Fibroblast of peridontal ligament (primary cell): ENCODE measurements around the gene COQ4.
"Not testable (repeated sequence)": the region's sequence is repeated elsewhere in the genome, so short reads cannot be mapped to it uniquely, and the experiment has no call there.

Source experiments
- DNase-seq: peaks from one replicate; pipeline ENCODE4 v3.0.0-alpha.2; 2010; ENCODE audit errors: extremely low read depth

COQ4 gene

DNA sequence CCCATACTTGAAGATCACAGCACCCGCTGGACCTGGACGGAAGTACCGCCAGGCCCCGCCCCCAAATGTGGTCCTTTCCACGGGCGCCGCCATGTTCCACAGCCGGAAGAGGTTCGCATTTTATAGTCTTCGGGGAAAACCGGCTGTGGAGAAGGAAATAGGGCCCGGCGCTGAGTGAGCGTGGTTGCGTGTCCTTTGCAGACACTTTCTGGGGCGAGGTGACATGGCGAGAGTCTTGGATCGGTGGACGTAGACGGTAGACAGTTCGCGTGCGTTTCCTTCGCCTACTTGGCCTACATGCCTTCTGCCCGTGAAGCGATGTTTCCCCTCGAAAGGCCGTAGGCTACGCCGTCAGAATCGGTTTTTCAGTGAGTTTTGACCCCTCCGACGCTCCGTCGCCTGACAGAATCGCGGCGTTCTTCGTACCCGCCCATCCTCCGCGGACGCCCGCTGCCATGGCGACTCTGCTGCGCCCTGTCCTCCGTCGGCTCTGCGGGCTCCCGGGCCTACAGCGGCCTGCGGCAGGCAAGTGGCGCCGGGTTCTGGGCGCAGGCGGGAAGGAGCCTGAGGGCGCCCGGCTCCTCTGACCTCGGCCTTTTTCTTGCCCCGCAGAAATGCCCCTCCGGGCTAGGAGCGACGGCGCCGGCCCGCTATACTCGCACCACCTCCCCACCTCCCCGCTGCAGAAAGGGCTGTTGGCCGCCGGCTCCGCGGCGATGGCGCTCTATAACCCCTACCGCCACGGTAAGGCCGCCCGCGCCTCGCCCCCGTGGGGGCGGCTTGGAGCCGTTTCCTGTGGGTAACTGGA is at the start of gene COQ4, which contains the start of gene TRUB2:
COQ4 (plus strand) TSS at position 436 of the 808 bp plus-strand sequence; CDS start at position 456, 20 bp downstream.
TRUB2 (minus strand) TSS at position 44 of the 808 bp plus-strand sequence; CDS start at position 5, 39 bp downstream.
- DNase-seq: peak; percentile 94

DNA sequence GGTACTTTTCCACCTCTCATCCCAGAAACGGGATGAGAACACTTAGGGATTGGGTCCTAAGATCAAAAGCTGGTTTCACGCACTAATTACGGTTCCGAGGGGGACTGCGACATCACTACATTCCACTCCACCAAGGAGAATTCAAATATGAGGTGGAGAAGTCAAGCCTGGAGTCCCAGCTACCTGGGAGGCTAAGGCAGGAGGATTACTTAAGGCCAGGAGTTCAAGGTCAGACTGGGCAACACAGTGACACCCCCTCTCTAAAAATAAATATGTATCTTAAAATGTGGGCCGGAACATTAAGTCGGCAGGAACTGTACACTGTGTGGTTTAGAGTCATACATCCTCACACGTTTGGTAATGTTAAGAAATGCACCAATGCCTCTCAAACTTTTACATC is 48.4 kb upstream of the COQ4 start:
- peak; percentile 28 for DNase-seq

DNA sequence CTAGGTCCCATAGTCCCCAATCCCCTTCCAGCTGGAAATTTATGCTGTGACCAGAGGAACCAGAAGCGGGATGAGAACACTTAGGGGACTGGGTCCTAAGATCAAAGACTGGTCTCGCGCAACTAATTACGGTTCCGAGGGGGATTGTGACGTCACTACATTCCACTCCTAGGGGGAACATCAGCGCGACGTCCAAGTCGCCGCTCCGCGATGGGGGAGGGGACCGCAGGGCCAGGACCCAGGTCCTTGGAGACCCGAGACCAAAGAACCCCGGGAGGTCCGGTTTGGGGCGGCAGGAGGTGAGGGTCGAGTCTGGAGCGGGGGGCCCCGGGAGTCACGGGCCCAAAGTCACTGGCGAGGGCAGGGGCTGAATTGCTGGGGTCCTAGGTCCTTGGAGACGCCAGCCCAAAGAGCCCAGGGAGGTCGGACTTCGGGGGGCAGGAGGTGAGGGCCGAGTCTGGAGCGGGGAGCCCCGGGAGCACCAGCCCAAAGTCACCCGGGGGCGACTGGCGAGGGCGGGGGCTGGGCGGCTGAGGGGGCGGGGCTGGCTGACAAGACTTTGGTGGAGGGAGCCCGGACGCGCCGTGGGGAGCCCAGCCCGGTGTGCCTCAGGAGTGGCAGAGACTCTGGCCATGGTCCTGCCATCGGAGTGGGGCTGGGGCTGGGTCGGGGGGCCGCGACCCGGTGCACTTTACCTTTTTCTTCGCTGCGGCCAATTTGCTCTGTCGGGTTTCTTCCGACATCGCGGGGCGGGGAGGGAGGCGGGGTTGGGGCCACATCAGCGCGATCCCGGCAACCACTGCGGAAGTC is 47.2 kb upstream of the COQ4 start, which contains the start of gene GOLGA2:
GOLGA2 (minus strand) TSS at position 810 of the 810 bp plus-strand sequence; CDS start at position 779, 31 bp downstream.
- peak; percentile 81 for DNase-seq

DNA sequence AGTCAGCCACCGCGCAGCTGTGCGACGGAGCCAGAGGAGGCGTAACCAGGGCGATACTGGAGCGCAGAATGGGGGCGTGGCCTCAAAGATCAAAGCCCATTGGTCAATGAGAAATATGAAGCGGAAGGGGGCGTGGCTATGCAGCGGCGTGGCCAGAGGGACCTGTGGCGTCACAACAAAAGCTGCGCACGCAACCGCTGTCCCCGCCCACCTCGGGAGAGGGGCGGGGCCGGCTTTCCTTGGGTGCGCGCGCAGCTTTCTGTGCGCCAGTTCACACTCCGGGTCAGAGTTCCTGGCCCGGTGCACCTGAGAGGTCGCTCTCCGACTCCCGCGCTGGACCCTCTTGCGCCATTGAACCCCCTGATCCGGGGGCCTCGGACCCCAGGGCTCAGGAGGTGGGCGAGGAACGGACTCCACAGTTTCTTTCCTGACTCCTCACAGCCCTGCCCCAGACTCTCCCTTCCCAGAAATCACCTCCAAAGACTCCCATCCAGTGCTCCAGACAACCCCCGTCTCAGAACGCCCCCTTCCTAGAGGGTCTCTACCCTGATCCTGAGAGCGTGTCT is 46.5 kb upstream of the COQ4 start, which contains the start of gene SWI5:
SWI5 (plus strand) TSS at position 269 of the 566 bp plus-strand sequence.
- peak; percentile 99 for DNase-seq

DNA sequence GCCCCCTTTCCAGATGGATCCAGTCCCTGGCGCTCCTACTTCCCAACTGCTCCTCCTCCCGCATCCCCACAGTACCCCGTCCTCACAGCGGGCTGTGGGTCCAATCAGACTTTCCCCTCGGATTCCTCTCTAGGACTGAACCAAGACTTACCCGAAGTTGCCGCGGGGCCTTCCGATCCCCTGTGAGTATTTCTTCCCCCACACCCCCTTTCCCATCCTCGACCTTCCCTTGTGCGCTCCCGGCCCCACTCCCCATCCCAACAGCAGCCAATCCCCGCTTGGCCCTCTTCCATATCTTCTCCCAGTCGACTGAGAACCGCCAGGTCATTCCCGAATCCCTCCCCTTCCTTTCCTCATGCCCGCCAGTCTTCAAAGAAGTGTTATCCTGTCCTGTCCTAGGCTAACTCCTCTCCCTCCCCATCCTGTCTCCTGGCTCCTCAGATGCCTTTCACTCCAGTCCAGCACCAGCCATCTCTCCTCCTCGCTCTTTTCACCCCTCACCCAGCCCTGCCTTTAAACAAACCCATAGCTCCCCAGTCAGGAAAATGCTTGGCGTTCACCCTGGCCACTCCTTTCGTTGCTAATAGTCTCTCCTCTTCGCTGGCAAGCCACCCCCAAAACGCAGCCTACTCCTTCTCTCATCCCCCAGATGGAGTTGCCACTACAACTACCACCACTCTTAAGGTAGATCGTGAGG is 45.9 kb upstream of the COQ4 start:
- peak; percentile 42 for DNase-seq

DNA sequence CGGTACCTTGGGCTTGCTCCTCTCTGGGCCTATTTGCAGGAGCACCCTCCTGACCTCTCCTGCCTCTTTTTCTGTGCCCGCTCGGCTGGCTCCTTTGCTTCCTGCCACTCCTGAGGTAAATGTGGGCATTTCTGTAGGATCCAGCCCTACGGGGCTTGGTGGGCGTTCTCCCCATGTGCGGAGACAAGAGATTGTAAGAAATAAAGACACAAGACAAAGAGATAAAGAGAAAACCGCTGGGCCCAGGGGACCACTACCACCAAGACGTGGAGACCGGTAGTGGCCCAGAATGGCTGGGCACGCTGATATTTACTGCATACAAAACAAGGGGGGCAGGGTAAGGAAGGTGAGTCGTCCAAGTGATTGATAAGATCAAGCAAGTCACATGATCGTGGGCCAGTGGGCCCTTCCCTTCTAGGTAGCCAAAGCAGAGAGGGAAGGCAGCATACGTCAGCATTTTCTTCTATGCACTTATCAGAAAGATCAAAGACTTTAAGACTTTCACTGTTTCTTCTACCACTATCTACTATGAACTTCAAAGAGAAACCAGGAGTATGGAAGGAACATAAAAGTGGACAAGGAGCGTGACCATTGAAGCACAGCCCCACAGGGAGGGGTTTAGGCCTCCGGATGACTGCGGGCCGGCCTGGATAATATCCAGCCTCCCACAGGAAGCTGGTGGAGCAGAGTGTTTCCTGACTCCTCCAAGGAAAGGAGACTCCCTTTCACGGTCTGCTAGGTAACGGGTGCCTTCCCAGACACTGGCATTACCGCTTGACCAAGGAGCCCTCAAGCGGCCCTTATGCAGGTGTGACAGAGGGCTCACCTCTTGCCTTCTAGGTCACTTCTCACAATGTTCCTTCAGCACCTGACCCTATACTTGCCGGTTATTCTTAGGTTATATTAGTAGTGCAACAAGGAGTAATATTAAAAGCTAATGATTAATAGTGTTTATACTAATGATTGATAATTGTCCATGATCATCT is 43.3 kb upstream of the COQ4 start:
- not testable (repeated sequence) for DNase-seq

DNA sequence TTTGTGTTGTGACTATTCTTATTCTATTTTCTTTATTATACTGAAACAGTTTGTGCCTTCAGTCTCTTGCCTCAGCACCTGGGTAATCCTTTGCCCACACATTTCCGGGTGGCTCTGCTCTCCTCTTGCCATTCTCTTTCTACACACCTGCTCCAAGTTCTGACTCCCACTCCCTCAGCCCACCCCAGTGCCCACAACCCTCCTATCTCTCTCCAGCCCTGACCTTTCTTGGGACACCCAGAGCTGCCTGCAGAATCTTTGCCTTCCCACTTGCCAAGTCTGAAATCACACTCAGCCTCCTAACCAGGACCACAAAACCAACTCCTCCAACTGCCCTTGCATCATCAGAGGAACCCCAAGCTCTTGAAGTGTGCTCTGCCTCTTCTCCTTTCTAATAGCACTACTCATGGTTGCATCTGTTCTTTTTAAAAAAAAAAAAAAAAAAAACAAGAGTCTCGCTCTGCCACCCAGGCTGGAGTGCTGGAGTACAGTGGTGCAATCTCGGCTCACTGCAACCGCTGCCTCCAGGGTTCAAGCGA is 42.5 kb upstream of the COQ4 start:
- no peak for DNase-seq

DNA sequence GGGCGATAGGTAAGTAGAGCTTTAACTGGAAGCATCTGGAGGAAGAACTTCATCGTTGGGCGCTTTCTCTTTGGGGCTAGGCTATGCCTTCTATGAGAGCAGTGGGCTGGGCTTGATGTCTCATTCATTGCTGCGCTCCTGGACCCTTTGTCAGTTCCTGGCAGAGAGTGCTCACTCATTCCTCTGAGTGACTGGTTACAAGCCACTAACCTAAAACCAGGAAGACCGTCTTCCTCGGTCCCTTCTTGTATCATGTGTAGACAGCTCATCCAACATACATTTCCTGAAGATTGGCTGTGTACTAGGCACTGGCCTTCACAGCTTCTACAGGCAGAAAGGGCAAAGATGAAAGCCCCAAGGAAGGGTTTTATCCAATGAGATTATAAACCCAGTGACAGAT is 40.1 kb upstream of the COQ4 start:
- DNase-seq: peak; percentile 33

DNA sequence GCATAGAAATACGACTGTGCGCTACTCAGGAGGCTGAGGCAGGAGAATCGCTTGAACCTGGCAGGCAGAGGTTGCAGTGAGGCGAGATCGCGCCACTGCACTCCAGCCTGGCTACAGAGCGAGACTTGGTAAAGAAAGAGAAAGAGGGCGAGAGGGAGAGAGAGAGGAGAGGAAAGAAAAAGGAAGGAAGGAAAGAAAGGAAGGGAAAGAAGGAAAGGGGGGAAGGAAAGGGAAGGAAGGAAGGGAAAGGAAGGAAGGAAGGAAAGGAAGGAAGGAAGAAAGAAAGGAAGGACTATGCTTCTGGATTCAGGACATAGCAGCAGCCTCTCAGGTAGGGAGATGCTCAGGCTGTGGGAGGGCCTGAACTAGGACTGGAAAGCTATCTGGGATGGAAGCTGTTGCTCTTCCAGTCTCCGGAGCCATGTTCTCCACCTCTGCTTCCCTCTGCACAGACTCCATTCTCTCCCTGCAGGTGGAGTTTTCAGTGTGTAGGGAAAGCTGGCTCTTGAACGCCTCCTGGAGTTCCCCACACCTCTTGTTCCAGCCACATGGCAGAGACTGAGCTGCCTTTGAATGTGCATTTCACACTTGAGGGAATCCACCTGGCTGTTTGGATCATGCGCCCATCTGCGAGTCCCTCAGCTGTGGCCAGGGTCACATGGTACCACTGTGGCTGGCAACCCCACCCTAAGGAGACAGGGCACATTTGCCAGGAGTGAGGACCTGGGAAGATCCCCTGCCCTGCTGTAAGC is 37.4 kb upstream of the COQ4 start:
- no peak for DNase-seq

DNA sequence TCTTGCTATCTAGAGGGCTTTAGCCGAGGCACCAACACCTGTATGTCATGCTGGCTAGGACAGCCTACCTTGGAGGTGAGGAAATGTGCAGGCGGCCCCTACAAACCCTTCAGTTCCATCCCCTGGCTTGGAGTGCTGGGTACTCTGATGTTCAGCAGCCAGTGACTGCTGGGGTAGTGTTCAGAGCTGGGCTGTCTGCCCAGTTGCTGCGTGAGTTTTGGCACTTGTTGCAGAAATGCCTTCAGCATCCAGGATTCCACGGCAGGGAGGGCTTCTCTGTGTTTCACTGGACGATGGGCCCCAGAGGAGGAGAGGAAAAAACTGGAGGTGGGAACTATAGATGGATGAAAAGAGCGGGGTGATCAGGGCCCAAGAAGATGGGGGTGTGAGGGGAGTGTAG is 36.2 kb upstream of the COQ4 start:
- DNase-seq: peak; percentile 75

DNA sequence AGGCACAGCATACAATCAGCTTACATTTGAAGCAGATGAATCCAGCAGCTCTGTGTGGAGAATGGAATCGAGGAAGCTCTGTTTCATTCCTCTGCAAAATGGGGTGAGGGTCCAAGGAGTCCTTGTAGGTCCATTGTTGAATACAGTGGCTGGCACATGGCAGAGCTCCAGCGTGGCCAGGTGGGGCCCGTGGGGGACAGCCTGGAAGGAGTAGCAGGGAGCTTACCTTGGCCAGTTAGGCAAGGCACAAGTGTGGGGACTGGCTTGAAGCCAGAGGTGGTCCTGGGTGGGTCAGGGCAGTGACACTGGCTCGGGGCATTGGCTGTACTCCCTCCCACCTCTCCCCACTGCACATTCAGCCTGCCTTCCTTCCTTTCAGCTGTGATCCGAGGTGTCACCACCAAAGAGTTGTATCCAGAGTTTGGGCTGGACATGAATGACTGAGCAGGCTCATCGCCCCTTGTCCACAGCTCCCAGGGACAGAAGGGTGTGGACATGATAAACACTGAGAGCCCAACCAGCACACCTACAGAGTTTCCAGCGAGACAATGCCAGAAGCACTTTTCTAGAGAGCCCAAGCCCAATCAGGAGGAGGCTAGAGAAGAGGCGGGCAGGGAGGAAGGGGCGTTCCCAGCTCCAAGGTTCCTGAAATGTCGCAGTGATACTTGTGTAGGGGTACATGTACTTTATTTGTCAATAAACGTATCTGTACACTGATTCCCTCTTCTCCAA is 34.2 kb upstream of the COQ4 start:
- DNase-seq: no peak

DNA sequence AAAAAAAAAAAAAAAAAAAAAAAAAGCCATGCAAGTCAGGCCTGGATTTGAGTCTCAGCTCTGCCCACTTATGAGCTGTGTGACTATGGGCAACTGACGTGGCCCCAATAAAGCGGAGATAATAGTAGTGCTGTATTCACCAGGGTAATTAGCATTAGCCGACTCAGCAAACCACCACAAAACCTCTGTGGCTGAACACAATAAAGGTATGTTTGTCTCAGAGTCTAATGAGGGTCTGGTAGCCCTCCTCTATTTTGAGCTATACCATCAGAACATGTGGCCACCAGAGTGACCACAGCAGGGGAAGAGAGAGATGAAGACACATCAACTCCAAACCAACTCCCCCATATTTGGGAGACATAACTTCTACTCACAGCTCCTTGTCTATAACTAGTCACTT is 30.6 kb upstream of the COQ4 start:
- DNase-seq: no peak

DNA sequence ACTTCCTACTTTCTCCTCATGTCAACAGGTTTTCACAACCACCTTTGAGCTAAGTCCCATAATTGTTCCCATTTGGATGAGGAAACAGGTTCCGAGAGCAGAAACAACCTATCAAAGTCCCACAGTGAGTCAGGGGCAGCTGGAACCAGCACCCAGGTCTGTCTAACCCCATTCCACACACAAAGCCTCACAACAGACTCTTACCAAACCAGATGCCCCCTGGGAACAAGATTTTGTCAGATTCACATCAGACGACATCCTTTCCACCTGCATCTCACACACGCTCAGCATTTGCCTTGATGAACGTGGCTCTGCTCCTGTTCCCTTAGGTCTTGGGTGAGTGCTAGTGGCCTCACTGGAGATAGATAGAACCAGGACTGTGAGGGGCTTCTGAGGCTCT is 29.5 kb upstream of the COQ4 start:
- no peak for DNase-seq

DNA sequence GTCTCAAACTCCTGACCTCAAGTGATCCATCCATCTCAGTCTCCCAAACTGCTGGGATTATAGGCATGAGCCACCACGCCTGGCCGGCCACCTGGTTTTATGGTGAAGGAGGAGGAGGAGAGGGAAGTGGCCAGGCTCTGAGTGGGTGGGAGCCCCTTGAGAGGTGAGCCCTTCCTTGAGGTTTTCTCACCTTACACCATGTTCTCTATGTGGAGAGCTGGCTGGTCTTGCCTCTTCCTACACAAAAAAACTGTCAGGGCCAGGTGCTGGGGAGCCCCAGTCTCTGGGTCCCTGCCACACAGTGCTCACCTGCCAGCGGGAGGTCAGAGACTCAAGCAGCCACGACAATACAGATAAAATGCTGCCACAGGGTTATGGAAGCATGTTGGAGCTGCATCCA is 28.5 kb upstream of the COQ4 start:
- no peak for DNase-seq

DNA sequence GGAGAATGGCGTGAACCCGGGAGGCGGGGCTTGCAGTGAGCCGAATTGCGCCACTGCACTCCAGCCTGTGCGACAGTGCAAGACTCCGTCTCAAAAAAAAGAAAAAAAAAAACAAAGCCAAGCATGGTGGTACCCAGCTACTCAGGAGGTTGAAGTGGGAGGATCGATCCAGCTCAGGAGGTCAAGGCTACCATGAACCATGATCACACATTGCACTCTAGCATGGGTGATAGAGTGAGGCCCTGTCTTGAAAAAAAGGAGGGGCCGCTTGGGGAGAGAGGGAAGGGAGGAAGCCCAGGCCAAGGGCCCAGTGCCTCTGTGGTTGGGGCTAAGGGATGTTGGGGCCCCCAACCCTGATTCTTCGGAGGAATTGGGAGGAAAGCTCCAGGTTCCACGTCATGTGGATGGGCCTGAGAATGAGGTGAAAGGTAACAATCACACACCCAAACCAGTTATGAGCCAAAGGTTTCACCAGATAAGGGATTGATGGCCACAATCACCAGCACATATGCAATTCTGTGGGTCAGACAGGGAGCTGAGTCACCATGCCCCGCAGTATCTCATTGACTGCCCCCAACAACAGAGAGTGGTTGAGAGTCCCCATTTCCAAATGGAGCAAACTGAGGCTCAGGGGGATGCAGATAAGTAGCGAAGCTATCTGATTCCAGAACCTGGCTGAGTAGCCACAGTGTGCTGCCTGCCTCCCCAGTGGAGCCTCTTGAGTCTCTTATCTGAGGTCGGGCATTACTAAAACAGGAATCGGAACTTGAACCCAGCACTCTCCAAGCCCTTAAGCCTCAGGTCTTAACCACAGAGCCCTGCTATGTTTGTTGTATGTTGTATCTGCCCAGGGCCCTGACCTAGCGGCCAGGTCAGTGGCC is 26.1 kb upstream of the COQ4 start:
- DNase-seq: no peak

DNA sequence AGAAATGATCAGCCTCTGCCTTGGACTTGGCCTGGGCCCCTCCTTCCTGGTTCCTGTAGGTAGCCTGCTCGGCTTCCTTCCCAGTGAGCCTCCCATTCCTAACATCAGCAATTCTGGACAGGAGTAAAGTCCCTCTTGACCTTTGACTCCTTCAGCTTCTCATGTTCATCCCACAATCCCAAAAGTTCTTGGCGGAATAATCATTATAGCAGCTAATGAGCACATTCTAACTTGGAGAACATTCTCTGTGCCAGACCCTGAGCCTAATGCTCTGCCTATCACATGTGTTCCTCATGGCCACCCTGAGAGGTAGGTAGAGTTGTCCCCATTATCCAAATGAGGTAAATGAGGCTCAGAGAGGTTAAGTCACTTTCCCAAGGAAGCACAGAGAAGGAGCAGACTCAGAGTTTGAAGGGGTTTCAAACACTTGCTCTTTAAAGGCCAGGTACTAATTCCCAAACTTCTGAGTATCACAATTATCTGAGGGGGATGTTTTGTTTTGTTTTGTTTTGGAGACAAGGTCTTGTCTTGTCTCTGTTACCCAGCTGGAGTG is 25.3 kb upstream of the COQ4 start:
- no peak for DNase-seq
